Fibroblast of lung (primary cell): Measurements from ENCODE around the gene AGXT. TPM values are rescaled to one million over a fixed set of nuclear protein-coding genes. Genes with fewer than 3 reads are reported as not detected.

ENCODE experiments used
- DNase-seq, 2 donors: peaks; one replicate each; pipeline versions ENCODE4 v3.0.0 to v3.0.0-alpha.2; 2010; ENCODE audit warnings: low read depth in 2 of 2
- H2AFZ ChIP-seq: 2 replicates; pipeline ENCODE4 v1.5.1; 2012; ENCODE audit warnings: low read length, control low read depth, inconsistent platforms
- H3K27ac ChIP-seq: 2 replicates; pipeline ENCODE4 v1.5.1; 2011; ENCODE audit warnings: low read length, control low read depth; ENCODE audit not compliant: insufficient read depth
- H3K27me3 ChIP-seq: 2 replicates; pipeline ENCODE4 v1.5.1; 2011; ENCODE audit warnings: mild to moderate bottlenecking, low read length; ENCODE audit not compliant: control insufficient read depth, insufficient read depth
- H3K36me3 ChIP-seq: 2 replicates; pipeline ENCODE4 v1.5.1; 2011; ENCODE audit warnings: low read length; ENCODE audit not compliant: control insufficient read depth, insufficient read depth
- H3K4me1 ChIP-seq: 2 replicates; pipeline ENCODE4 v1.5.1; 2011; ENCODE audit warnings: low read length; ENCODE audit not compliant: control insufficient read depth, insufficient read depth; ENCODE audit errors: extremely low read depth
- H3K4me2 ChIP-seq: 2 replicates; pipeline ENCODE4 v1.5.1; 2011; ENCODE audit warnings: low read length, control low read depth; ENCODE audit not compliant: insufficient read depth; ENCODE audit errors: extremely low read depth
- H3K4me3 ChIP-seq, 4 experiments: fragments of 200-600 bp in 1 of 4; sonication (generic) in 1 of 4; replicated peaks in 1 of 4; 2 replicates each; pipeline ENCODE4 v1.5.1; 2011 to 2016; ENCODE audit warnings: low read length in 4 of 4, low read depth in 3 of 4, mild to moderate bottlenecking in 3 of 4, control low read depth in 2 of 4, inconsistent platforms in 1 of 4, mixed read lengths in 1 of 4; ENCODE audit not compliant: insufficient read depth in 1 of 4; ENCODE audit errors: control extremely low read depth in 1 of 4
- H3K79me2 ChIP-seq: 2 replicates; pipeline ENCODE4 v1.5.1; 2012; ENCODE audit warnings: mild to moderate bottlenecking, low read length, inconsistent platforms; ENCODE audit not compliant: control insufficient read depth, insufficient read depth
- H3K9ac ChIP-seq: 2 replicates; pipeline ENCODE4 v1.5.1; 2011; ENCODE audit warnings: mild to moderate bottlenecking, low read length, control low read depth; ENCODE audit not compliant: insufficient read depth
- H3K9me3 ChIP-seq: 2 replicates; pipeline ENCODE4 v1.5.1; 2012; ENCODE audit warnings: low read depth, low read length; ENCODE audit not compliant: control insufficient read depth, insufficient read depth
- H4K20me1 ChIP-seq: 2 replicates; pipeline ENCODE4 v1.5.1; 2011; ENCODE audit warnings: low read length; ENCODE audit not compliant: control insufficient read depth, insufficient read depth; ENCODE audit errors: extremely low read depth
- EZH2 ChIP-seq: IDR thresholded peaks from 2 replicates; pipeline ENCODE4 v1.5.1; 2012; ENCODE audit warnings: low read length, control low read depth, mild to moderate bottlenecking; ENCODE audit errors: missing control alignments
- polyA plus RNA-seq, 2 donors: library from polyadenylated mRNA; depleted of rRNA in 1 of 2; stranded (reverse) in 1 of 2; unstranded in 1 of 2; fragments of >200 nt; gene quantifications; 2 replicates each; pipeline ENCODE4 v1.2.1, GENCODE V29; 2011 to 2012; ENCODE audit warnings: missing spikeins in 1 of 2
- total RNA-seq: library from RNA; depleted of rRNA; stranded (reverse); fragments of >200 nt; gene quantifications from 2 replicates; pipeline ENCODE4 v1.2.1, GENCODE V29; 2014
- TF ChIP-seq, protein P1 (sequence below), 2 donors: IDR thresholded peaks in 1 of 2; conservative IDR thresholded peaks in 1 of 2; 1 replicate in 1 of 2; 2 replicates in 1 of 2; pipeline ENCODE4 v1.5.1; 2011 to 2012; ENCODE audit warnings: low read length in 2 of 2, control low read depth in 1 of 2, inconsistent platforms in 1 of 2, low read depth in 1 of 2, mild to moderate bottlenecking in 1 of 2

Gene AGXT
- total and polyA plus RNA-seq, 2 donors (not counting 1 experiment from before 2014, with no cell fraction given): not detected

DNA sequence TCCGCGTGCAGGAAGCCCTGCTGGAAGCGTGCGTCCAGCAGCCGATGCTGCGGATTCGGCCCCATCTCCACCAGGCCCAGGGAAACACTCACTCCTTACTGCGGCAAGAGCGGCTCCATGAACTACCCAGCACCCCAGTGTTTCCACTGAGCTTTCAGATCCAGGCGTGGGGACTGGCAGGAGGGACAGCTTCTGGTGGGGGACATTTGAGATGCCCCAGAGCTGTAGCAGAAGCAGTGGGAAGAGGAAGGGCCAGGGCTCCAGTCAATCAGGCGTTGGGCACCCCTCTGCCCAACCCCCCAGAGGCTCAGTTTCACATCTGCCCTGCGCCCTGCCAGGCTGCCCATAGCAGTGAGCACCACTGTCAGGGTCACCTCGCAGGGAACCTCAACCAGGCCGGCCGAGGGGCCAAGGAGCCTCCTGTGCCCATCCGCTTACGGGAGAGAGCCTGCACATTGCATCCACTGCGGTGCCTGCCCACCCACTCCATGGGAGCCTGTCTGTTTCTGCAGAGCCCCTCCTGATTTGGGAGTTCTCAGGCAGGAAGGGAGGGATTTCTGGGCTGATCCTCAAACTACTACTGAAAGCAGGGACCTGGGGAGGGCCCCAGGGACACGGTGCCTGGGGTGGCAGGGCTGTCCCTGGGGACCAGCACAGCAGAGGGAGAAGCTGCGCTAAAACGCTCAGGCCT lies 4.6 kb downstream of the AGXT start:
- H3K9ac ChIP-seq: no peak overlapping the region
- H3K4me2 ChIP-seq: no peak overlapping the region
- no peak overlapping the region for H3K27ac ChIP-seq
- no peaks in the 10 kb centered on the region for H3K36me3 ChIP-seq
- TF ChIP-seq EZH2: no peak
- TF ChIP-seq, protein P1, sequence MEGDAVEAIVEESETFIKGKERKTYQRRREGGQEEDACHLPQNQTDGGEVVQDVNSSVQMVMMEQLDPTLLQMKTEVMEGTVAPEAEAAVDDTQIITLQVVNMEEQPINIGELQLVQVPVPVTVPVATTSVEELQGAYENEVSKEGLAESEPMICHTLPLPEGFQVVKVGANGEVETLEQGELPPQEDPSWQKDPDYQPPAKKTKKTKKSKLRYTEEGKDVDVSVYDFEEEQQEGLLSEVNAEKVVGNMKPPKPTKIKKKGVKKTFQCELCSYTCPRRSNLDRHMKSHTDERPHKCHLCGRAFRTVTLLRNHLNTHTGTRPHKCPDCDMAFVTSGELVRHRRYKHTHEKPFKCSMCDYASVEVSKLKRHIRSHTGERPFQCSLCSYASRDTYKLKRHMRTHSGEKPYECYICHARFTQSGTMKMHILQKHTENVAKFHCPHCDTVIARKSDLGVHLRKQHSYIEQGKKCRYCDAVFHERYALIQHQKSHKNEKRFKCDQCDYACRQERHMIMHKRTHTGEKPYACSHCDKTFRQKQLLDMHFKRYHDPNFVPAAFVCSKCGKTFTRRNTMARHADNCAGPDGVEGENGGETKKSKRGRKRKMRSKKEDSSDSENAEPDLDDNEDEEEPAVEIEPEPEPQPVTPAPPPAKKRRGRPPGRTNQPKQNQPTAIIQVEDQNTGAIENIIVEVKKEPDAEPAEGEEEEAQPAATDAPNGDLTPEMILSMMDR (conservative IDR thresholded peaks at IDR 0.05 in 1 of 2, IDR thresholded peaks at IDR 0.05 in 1 of 2; ENCODE audit: low read depth in 1 of 2, low read length in 2 of 2): no peak
- H3K4me3 ChIP-seq: no peak overlapping the region
- H4K20me1 ChIP-seq: no peaks in the 10 kb centered on the region
- H3K9me3 ChIP-seq: no peaks in the 10 kb centered on the region
- no peaks in the 10 kb centered on the region for H3K79me2 ChIP-seq
- no peak for DNase-seq
- no peaks in the 10 kb centered on the region for H3K4me1 ChIP-seq
- H3K27me3 ChIP-seq: peaks cover 4% of the 10 kb centered on the region
- H2AFZ ChIP-seq: no peak overlapping the region

DNA sequence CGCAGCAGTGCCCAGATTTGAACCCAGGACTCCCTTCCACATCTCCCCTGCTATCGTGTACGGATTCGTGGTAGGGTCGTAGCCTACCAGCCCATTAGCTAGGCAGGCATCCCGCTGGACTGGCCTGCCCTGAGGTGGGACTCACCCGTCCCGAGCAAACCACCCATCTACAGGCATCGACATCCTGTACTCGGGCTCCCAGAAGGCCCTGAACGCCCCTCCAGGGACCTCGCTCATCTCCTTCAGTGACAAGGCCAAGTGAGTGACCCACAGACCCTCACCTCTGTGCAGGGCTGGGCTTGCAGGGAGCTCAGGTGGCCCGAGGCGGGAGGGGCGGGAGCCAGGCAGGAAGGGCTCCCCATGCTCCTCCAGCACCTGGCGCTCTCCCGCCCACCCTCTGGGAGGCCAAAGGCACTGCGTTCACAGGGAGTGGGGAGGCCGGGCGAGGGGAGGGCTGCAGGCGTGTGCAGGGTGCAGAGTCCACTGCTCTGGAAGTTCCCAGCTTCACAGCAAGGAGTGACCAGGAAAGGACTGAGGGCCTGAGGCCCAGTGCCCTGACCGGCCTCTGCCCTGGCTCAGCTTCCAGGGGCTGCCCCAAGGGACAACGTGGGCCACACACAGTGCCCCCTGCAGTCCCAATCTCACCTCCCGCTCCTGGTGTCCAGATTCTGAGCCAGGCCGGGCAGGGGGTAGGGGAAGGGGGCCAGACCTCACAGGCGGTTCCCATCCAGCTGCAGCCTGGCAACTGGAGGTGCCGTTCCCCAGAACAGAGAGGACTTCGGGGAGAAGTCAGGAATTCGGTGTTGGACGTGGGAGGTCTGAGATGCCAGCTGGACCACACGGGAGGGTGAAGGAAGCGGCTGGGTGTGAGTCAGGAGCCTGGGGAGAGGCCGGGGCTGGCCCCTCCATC lies 5.4 kb downstream of the AGXT start:
- peak in 1 of 2 donors; percentile 12 for DNase-seq
- no peak overlapping the region for H3K27ac ChIP-seq
- TF ChIP-seq, protein P1 (conservative IDR thresholded peaks at IDR 0.05 in 1 of 2, IDR thresholded peaks at IDR 0.05 in 1 of 2; ENCODE audit: low read depth in 1 of 2, low read length in 2 of 2): no peak
- TF ChIP-seq EZH2: no peak

DNA sequence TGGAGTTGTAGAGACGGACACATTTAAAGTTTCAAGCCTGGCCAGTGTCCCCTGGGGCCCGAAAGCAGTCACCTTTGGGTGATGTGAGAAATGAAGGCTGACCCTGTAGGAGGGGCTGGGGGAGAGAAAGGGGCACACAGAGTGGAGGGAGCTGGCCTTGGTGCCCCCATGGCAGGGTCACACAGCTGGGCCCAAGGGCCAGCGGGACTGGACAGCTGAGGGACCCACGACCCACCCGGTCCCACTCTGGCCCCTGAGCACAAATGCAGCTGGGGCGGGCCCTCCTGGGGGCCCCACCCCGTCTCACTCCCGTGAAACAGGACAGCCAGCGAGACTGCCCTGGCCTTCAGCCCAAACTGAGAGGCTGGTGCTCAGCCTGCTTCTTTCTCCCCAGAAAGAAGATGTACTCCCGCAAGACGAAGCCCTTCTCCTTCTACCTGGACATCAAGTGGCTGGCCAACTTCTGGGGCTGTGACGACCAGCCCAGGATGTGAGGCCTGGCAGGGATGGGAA lies 6.1 kb downstream of the AGXT start:
- H4K20me1 ChIP-seq: no peaks in the 10 kb centered on the region
- H3K36me3 ChIP-seq: no peaks in the 10 kb centered on the region
- no peaks in the 10 kb centered on the region for H3K4me1 ChIP-seq
- no peak overlapping the region for H2AFZ ChIP-seq
- H3K9me3 ChIP-seq: no peaks in the 10 kb centered on the region
- no peak for DNase-seq
- no peaks in the 10 kb centered on the region for H3K79me2 ChIP-seq
- no peak overlapping the region for H3K4me2 ChIP-seq
- TF ChIP-seq, protein P1 (conservative IDR thresholded peaks at IDR 0.05 in 1 of 2, IDR thresholded peaks at IDR 0.05 in 1 of 2; ENCODE audit: low read depth in 1 of 2, low read length in 2 of 2): no peak
- TF ChIP-seq EZH2: no peak
- H3K27ac ChIP-seq: no peak overlapping the region
- H3K4me3 ChIP-seq: no peak overlapping the region
- H3K9ac ChIP-seq: no peak overlapping the region
- peaks cover 4% of the 10 kb centered on the region for H3K27me3 ChIP-seq

More for the DNA sequence above, 5.4 kb downstream of the AGXT start:
- H3K27me3 ChIP-seq: peaks cover 4% of the 10 kb centered on the region
- H3K9ac ChIP-seq: no peak overlapping the region
- H3K4me2 ChIP-seq: no peak overlapping the region
- no peaks in the 10 kb centered on the region for H3K9me3 ChIP-seq
- H4K20me1 ChIP-seq: no peaks in the 10 kb centered on the region
- H2AFZ ChIP-seq: no peak overlapping the region
- no peaks in the 10 kb centered on the region for H3K79me2 ChIP-seq
- H3K4me3 ChIP-seq: no peak overlapping the region
- no peaks in the 10 kb centered on the region for H3K36me3 ChIP-seq
- no peaks in the 10 kb centered on the region for H3K4me1 ChIP-seq
